HepG2 (cell line): ENCODE results near the gene SNAP47. TPM values are rescaled to one million over a fixed set of nuclear protein-coding genes. Genes with fewer than 3 reads are reported as not detected.
A peak's percentile ranks its signal among the peaks of the same experiment; 100 is the strongest.

Experiments
- ARID4A ChIP-seq: sonication (generic); formaldehyde crosslinking; IDR thresholded peaks from 2 replicates; pipeline ENCODE4 v1.5.0; 2020; ENCODE audit warnings: mild to moderate bottlenecking, missing genetic modification reagents, borderline replicate concordance
- CBX2 ChIP-seq, 2 experiments: fragments of 200-600 bp in 1 of 2; sonication (generic); formaldehyde crosslinking in 1 of 2; IDR thresholded peaks; 2 replicates each; pipeline versions ENCODE4 v1.7.0 to v1.8.1; 2018 to 2022; ENCODE audit warnings: low read depth in 2 of 2, low read length in 1 of 2, mild to moderate bottlenecking in 1 of 2, missing genetic modification reagents in 1 of 2
- FLYWCH1 ChIP-seq: sonication (generic); formaldehyde crosslinking; IDR thresholded peaks from 2 replicates; pipeline ENCODE4 v1.8.1; 2023; ENCODE audit warnings: mild to moderate bottlenecking, missing genetic modification reagents
- FOXO4 ChIP-seq: sonication (generic); formaldehyde crosslinking; conservative IDR thresholded peaks from 2 replicates; pipeline ENCODE4 v1.8.1; 2023; ENCODE audit warnings: missing genetic modification reagents
- GMEB1 ChIP-seq: sonication (generic); formaldehyde crosslinking; IDR thresholded peaks from 2 replicates; pipeline ENCODE4 v1.5.1; 2020; ENCODE audit warnings: missing genetic modification reagents, mild to moderate bottlenecking, borderline replicate concordance
- MTF2 ChIP-seq: sonication (generic); formaldehyde crosslinking; IDR thresholded peaks from 2 replicates; pipeline ENCODE4 v1.5.0; 2020; ENCODE audit warnings: missing genetic modification reagents, borderline replicate concordance
- ZBTB40 ChIP-seq, 2 experiments: fragments of 450-650 bp in 1 of 2; sonication (generic) in 1 of 2; formaldehyde crosslinking in 1 of 2; IDR thresholded peaks; 2 replicates each; pipeline versions ENCODE4 v1.6.1 to v1.8.0; 2016 to 2022; ENCODE audit warnings: antibody characterized with exemption in 1 of 2, mild to moderate bottlenecking in 1 of 2, missing genetic modification reagents in 1 of 2
- ZNF30 ChIP-seq: sonication (generic); formaldehyde crosslinking; IDR thresholded peaks from 2 replicates; pipeline ENCODE4 v1.5.0; 2020; ENCODE audit warnings: mild to moderate bottlenecking, missing genetic modification reagents
- ZNF616 ChIP-seq: sonication (generic); formaldehyde crosslinking; IDR thresholded peaks from 2 replicates; pipeline ENCODE4 v1.5.0; 2020; ENCODE audit warnings: low read depth, mild to moderate bottlenecking, missing genetic modification reagents
- ZNF678 ChIP-seq: sonication (generic); formaldehyde crosslinking; IDR thresholded peaks from 2 replicates; pipeline ENCODE4 v1.4.0; 2020; ENCODE audit warnings: mild to moderate bottlenecking, missing genetic modification reagents
- polyA plus RNA-seq, 8 experiments: library from polyadenylated mRNA; depleted of rRNA in 3 of 8; stranded (reverse) in 7 of 8; unstranded in 1 of 8; fragments of >200 nt; fragmentation: Illumina TruSeq in 4 of 8; extraction: Trizol in 4 of 8; gene quantifications; 2 replicates each; pipeline versions ENCODE4 v1.2.1 to v1.2.3, GENCODE V29; 2011 to 2016; ENCODE audit warnings: low read depth in 4 of 8, missing spikeins in 1 of 8, mixed read lengths in 1 of 8; ENCODE audit not compliant: insufficient read depth in 1 of 8
- total RNA-seq, 5 experiments: library from RNA; depleted of rRNA; stranded (reverse); fragments of >200 nt; fragmentation: Illumina TruSeq; extraction: Trizol; gene quantifications; 2 replicates each; pipeline ENCODE4 v1.2.3, GENCODE V29; 2016; ENCODE audit warnings: low read depth in 1 of 5

Gene SNAP47
- total and polyA plus RNA-seq, 2 of the 13 experiments (the other 11 are each of a cell fraction or from before 2014, with no cell fraction given): 13.6 to 25.1 TPM

- TF ChIP-seq FOXO4 (CRISPR knock-in tag) (no peak), ZBTB40 (IDR thresholded peaks at IDR 0.05) (peak; percentile 93), ZBTB40 (CRISPR knock-in tag; IDR thresholded peaks at IDR 0.05) (peak; percentile 85; the same call in 1 of the 2 replicates), GMEB1 (CRISPR knock-in tag) (peak; percentile 88), CBX2 (IDR thresholded peaks at IDR 0.05; ENCODE audit: low read depth, low read length) (no peak), CBX2 (CRISPR knock-in tag; IDR thresholded peaks at IDR 0.05; ENCODE audit: low read depth) (no peak), ZNF678 (peak; percentile 94; the same call in 1 of the 2 replicates), ARID4A (peak; percentile 97), MTF2 (CRISPR knock-in tag) (0 out of 2 replicates have a peak, but pooled peaks have one; percentile 93), ZNF616 (peak; percentile 87), ZNF30 (CRISPR knock-in tag) (peak; percentile 56; the same call in 1 of the 2 replicates), FLYWCH1 (no peak)
Observed at GRCh38 chr1:227734856-227735538, at the start of gene SNAP47, which contains the start of gene JMJD4 (continued).
